ENCODE measurements around the gene NOTCH4.

NOTCH4 gene

GRCh38 chr6:32175322-32175710, 48.6 kb downstream of the NOTCH4 start:
- no peak for ATAC-seq
- TF ChIP-seq ZFP30 (CRISPR knock-in tag; IDR thresholded peaks at IDR 0.05) (no peak), GLIS3 (CRISPR knock-in tag; IDR thresholded peaks at IDR 0.05) (no peak), RARB (CRISPR knock-in tag; IDR thresholded peaks at IDR 0.05) (no peak), TOX (CRISPR knock-in tag; IDR thresholded peaks at IDR 0.05; ENCODE audit: borderline replicate concordance) (no peak), OSR1 (CRISPR knock-in tag; IDR thresholded peaks at IDR 0.05) (no peak), ZNF565 (CRISPR knock-in tag; conservative IDR thresholded peaks at IDR 0.05; ENCODE audit: low read depth) (no peak), TCF4 (CRISPR knock-in tag; IDR thresholded peaks at IDR 0.05; ENCODE audit: borderline replicate concordance) (no peak), CSRNP3 (CRISPR knock-in tag; IDR thresholded peaks at IDR 0.05) (no peak), POU6F1 (CRISPR knock-in tag; IDR thresholded peaks at IDR 0.05; ENCODE audit: borderline replicate concordance, low read depth) (no peak), PPARA (CRISPR knock-in tag; IDR thresholded peaks at IDR 0.05; ENCODE audit: borderline replicate concordance) (no peak), ZNF70 (CRISPR knock-in tag; IDR thresholded peaks at IDR 0.05) (no peak), SNAI2 (CRISPR knock-in tag; IDR thresholded peaks at IDR 0.05) (no peak), PATZ1 (CRISPR knock-in tag; IDR thresholded peaks at IDR 0.05; ENCODE audit: borderline replicate concordance) (no peak)

- TF ChIP-seq ZFP30 (CRISPR knock-in tag; IDR thresholded peaks at IDR 0.05) (no peak), ISL1 (CRISPR knock-in tag; IDR thresholded peaks at IDR 0.05) (no peak), SNAI2 (CRISPR knock-in tag; IDR thresholded peaks at IDR 0.05) (no peak), POU6F1 (CRISPR knock-in tag; IDR thresholded peaks at IDR 0.05; ENCODE audit: borderline replicate concordance, low read depth) (no peak), CSDC2 (CRISPR knock-in tag; IDR thresholded peaks at IDR 0.05) (no peak), ARNTL (CRISPR knock-in tag; IDR thresholded peaks at IDR 0.05; ENCODE audit: borderline replicate concordance, low read depth) (no peak), ZFP3 (CRISPR knock-in tag; IDR thresholded peaks at IDR 0.05) (no peak), CREB5 (CRISPR knock-in tag; IDR thresholded peaks at IDR 0.05; ENCODE audit: low read depth) (no peak)
- no peak for ATAC-seq
Observed at GRCh38 chr6:32174416-32174815, 49.5 kb downstream of the NOTCH4 start.

- no peak for TF ChIP-seq ESRRG (CRISPR knock-in tag; IDR thresholded peaks at IDR 0.05)
- TF ChIP-seq TOX (CRISPR knock-in tag; IDR thresholded peaks at IDR 0.05; ENCODE audit: borderline replicate concordance), result no peak
- TF ChIP-seq ARNTL (CRISPR knock-in tag; IDR thresholded peaks at IDR 0.05; ENCODE audit: borderline replicate concordance, low read depth), result no peak
- no peak for TF ChIP-seq ISL1 (CRISPR knock-in tag; IDR thresholded peaks at IDR 0.05)
- no peak for TF ChIP-seq CSRNP3 (CRISPR knock-in tag; IDR thresholded peaks at IDR 0.05)
- TF ChIP-seq TSHZ2 (CRISPR knock-in tag; IDR thresholded peaks at IDR 0.05), result no peak
- no peak for TF ChIP-seq OSR1 (CRISPR knock-in tag; IDR thresholded peaks at IDR 0.05)
- TF ChIP-seq ZFP3 (CRISPR knock-in tag; IDR thresholded peaks at IDR 0.05), result no peak
- no peak for TF ChIP-seq CSDC2 (CRISPR knock-in tag; IDR thresholded peaks at IDR 0.05)
- TF ChIP-seq ZNF565 (CRISPR knock-in tag; conservative IDR thresholded peaks at IDR 0.05; ENCODE audit: low read depth), result no peak
- no peak for ATAC-seq
Observed at GRCh38 chr6:32173051-32173727, 50.7 kb downstream of the NOTCH4 start.

Measured in SK-N-SH treated with all-trans-retinoic acid at 6 μM for 48 hours (cell line).